SK-MEL-5 (cell line): Measurements from ENCODE around the gene DPP10. TPM values are rescaled to one million over a fixed set of nuclear protein-coding genes. Genes with fewer than 3 reads are reported as not detected.
"Not testable (repeated sequence)": the region's sequence is repeated elsewhere in the genome, so short reads cannot be mapped to it uniquely, and the experiment has no call there.

Experiments used
- DNase-seq: peaks from one replicate; pipeline ENCODE4 v3.0.0-alpha.2; 2016; ENCODE audit warnings: low read depth, low spot score
- in situ Hi-C: cut with HindIII; loops from 2 replicates; pipeline ENCODE4 v1.10.0; 2016; ENCODE audit warnings: low sequenced_read_pairs, high pct_unique_total_duplicates, low pct_unique_long_range_greater_than_20kb
- total RNA-seq: library from RNA; depleted of rRNA; stranded (reverse); fragments of >200 nt; shearing (Covaris generic); gene quantifications from 2 replicates; pipeline ENCODE4 v1.2.3, GENCODE V29; 2014

The DPP10 gene
- total RNA-seq, 1 experiment from 2014 or later, result not detected

- no peak for DNase-seq
- in situ Hi-C loops, result no loop called here
These were observed 506.9 kb downstream of the DPP10 start for GRCh38 chr2:114949228-114949804.

GRCh38 chr2:114960389-114960788, 517.9 kb downstream of the DPP10 start:
- no peak for DNase-seq
- in situ Hi-C loops, result no loop called here

DNA sequence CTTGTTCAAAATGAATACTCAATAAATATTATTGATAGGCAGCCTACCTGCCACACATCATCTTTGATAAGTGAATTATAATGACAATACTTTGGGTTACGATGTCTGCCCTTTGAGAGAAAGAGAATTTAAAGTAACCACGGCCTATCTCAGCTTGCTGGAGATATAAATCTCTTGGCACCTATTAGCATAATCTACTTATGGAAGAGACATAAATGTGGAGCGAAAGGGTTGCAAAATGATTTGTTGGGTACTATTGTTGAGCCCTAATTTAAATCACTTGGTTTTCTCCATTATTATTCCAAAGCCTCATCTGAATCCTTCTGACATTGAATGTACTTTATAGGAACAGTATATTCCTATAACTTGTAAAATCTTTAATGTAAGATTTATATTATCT, 520.1 kb downstream of the DPP10 start:
- DNase-seq, result no peak
- in situ Hi-C loops, result no loop called here

DNA sequence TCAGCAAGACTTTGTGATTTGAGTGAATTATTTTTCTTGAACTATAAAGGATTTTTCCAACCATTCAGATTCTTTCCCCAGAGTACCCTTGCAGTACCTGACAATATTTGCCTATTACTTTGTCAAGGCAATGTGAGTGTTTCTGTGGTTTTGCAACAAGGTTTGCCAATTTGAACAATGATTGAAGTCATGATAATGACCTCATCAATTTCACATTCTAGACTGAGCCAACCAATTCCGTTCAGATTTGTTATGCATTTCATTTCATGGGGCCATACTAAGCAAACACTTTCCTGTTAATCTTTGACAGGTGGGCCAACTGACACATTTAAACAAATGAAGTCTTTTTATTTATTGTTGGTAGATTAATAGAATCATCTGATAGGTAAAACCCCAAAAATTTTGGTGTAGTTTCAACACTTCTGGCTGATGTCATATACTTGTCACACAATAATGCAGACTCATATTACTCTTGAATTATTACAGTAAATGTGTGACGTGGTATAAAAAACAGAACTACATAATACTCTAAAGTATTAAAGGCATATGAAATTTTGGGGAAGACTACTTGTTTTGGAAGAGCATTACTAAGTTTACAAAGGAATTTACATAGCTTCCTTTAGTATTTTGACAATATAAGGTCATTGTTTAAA, 526.4 kb downstream of the DPP10 start:
- in situ Hi-C loops, result no loop called here
- no peak for DNase-seq

- in situ Hi-C loops, DNase-seq: not testable (repeated sequence)
These were observed 561.9 kb downstream of the DPP10 start for GRCh38 chr2:115004321-115004720.

- in situ Hi-C loops, result no loop called here
- DNase-seq, result no peak
These were observed 569.3 kb downstream of the DPP10 start for GRCh38 chr2:115011721-115012120.

- in situ Hi-C loops, DNase-seq: not testable (repeated sequence)
These were observed 579.6 kb downstream of the DPP10 start for GRCh38 chr2:115022013-115022412.

DNA sequence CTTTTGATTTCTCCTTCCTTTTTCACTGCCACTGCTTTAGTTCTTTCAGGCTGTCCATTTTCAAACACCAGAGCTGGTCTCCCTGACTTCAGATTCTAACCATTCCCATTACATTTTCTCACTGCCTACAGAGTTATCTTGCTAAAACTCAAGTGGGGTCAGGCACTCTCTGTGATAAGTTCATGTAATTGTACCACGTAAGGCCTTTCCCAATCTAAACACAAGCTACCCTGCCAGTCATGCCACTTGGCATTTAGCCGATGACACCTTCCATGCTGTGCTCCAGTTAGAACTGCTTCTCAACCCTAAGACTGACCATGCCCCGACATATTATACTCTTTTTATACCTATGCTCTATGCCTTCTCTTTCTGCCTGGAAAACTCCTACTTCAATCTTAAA, 592.4 kb downstream of the DPP10 start:
- DNase-seq, result no peak
- in situ Hi-C loops, result no loop called here

- in situ Hi-C loops, result no loop called here
- DNase-seq, result no peak
These were observed 594.4 kb downstream of the DPP10 start for GRCh38 chr2:115036818-115037217.

DNA sequence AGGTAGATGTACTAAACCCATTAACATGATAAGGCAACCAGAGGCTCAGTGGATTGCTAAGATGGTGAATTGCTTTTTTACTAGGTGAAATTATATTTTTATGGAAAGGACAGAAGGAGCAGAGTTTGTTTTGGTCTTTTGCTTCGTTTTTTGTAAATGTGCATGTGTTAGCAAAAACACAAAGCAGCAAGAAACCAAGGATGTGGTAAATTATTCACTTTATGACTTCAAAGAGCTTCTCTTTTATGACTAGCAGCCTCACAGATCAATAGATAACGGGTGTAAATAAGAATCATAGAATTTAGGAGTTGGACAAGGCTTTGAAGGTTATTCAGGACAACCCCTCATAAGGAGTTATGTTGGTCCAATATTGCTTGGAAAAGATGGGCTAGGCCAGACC, 615.0 kb downstream of the DPP10 start:
- in situ Hi-C loops, result no loop called here
- no peak for DNase-seq

- in situ Hi-C loops, result no loop called here
- DNase-seq, result no peak
These were observed 627.6 kb downstream of the DPP10 start for GRCh38 chr2:115070002-115070401.

GRCh38 chr2:115071534-115071933, 629.1 kb downstream of the DPP10 start:
- in situ Hi-C loops, result no loop called here
- DNase-seq, result no peak

- in situ Hi-C loops, result no loop called here
- no peak for DNase-seq
These were observed 633.4 kb downstream of the DPP10 start for GRCh38 chr2:115075800-115076199.

- no peak for DNase-seq
- in situ Hi-C loops, result no loop called here
These were observed 635.2 kb downstream of the DPP10 start for GRCh38 chr2:115077626-115078025.

- in situ Hi-C loops, result no loop called here
- peak; percentile 62 for DNase-seq
These were observed 640.8 kb downstream of the DPP10 start for GRCh38 chr2:115083225-115083624.

GRCh38 chr2:115083711-115084110, 641.3 kb downstream of the DPP10 start:
- in situ Hi-C loops, result no loop called here
- no peak for DNase-seq

GRCh38 chr2:115084446-115084845, 642.0 kb downstream of the DPP10 start:
- in situ Hi-C loops, result no loop called here
- no peak for DNase-seq

DNA sequence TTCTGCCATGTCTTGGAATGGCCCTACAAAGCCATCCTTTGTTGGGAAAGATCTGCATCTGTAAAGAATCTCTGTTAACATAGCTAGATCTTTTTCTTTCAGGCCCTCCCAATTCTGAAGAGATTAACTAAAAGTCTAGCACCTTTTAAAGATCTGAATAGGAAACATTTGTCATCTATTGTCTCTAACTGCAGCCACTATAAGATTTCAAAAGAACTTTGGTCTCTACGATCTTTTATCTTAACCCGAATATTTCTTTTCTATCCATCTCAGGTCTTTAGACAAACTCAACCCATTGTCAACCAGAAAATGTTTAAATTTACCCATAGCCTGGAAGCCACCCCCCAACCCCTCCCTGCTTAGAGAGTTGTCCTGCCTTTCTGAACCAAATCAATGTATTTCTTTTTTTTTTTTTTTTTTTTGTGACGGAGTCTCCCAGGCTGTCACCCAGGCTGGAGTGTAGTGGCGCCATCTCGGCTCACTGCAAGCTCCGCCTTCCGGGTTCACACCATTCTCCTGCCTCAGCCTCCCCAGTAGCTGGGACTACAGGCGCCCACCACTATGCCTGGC, 643.7 kb downstream of the DPP10 start:
- DNase-seq, in situ Hi-C loops: not testable (repeated sequence)

- DNase-seq, result no peak
These were observed 652.0 kb downstream of the DPP10 start for GRCh38 chr2:115094441-115094840.

More at GRCh38 chr2:115094441-115094840, 652.0 kb downstream of the DPP10 start:
- in situ Hi-C loops, result no loop called here
